Stimulated activated CD4-positive, alpha-beta T cell treated with anti-CD3 and anti-CD28 coated beads, Interleukin-2, amount 100 ng/mL, for 24 hours (primary cell): ENCODE measurements around the gene IGFBP6.
A peak's percentile ranks its signal among the peaks of the same experiment; 100 is the strongest.
"Not testable (repeated sequence)": the region's sequence is repeated elsewhere in the genome, so short reads cannot be mapped to it uniquely, and the experiment has no call there.

Experiments
- DNase-seq, 2 donors: peaks; one replicate each; pipeline ENCODE4 v3.0.0-alpha.2; 2020

Gene IGFBP6

GRCh38 chr12:53071591-53072551 lies 25.6 kb upstream of the IGFBP6 start:
- DNase-seq: no peak

GRCh38 chr12:53073881-53074280 lies 23.6 kb upstream of the IGFBP6 start:
- DNase-seq: no peak

- DNase-seq: no peak
Observed at GRCh38 chr12:53074283-53074998, 23.0 kb upstream of the IGFBP6 start.

- DNase-seq: no peak
Observed at GRCh38 chr12:53074999-53075370, 22.5 kb upstream of the IGFBP6 start.

- DNase-seq: no peak
Observed at GRCh38 chr12:53076461-53076860, 21.0 kb upstream of the IGFBP6 start.

- DNase-seq: no peak
Observed at GRCh38 chr12:53077030-53077429, 20.4 kb upstream of the IGFBP6 start.

GRCh38 chr12:53078425-53079225 lies 18.8 kb upstream of the IGFBP6 start:
- DNase-seq: peak in 1 of 2 donors; percentile 57

GRCh38 chr12:53079226-53080117 lies 18.0 kb upstream of the IGFBP6 start, which contains the start of gene SPRYD3:
TSS of gene SPRYD3 (minus strand) at chr12:53079390. CDS start at chr12:53079333, 57 bp downstream.
- peak; percentile 96 to 97 for DNase-seq

GRCh38 chr12:53082637-53083175 lies 14.8 kb upstream of the IGFBP6 start:
- DNase-seq: no peak

GRCh38 chr12:53086361-53086760 lies 11.1 kb upstream of the IGFBP6 start:
- no peak for DNase-seq

- DNase-seq: no peak
Observed at GRCh38 chr12:53090105-53090504, 7.4 kb upstream of the IGFBP6 start.

GRCh38 chr12:53090554-53090953 lies 6.9 kb upstream of the IGFBP6 start:
- no peak for DNase-seq

- no peak for DNase-seq
Observed at GRCh38 chr12:53091756-53092155, 5.7 kb upstream of the IGFBP6 start.

- no peak for DNase-seq
Observed at GRCh38 chr12:53093777-53094393, 3.6 kb upstream of the IGFBP6 start.

- no peak for DNase-seq
Observed at GRCh38 chr12:53094394-53094787, 3.1 kb upstream of the IGFBP6 start.

- not testable (repeated sequence) for DNase-seq
Observed at GRCh38 chr12:53094796-53095595, 2.5 kb upstream of the IGFBP6 start.

- not testable (repeated sequence) for DNase-seq
Observed at GRCh38 chr12:53095596-53095895, 1.9 kb upstream of the IGFBP6 start.

GRCh38 chr12:53096089-53096741 lies 1.3 kb upstream of the IGFBP6 start:
- DNase-seq: no peak

GRCh38 chr12:53096759-53097158 lies 708 bp upstream of the IGFBP6 start:
- no peak for DNase-seq

- DNase-seq: no peak
Observed at GRCh38 chr12:53097207-53097563, 282 bp upstream of the IGFBP6 start.
